Stimulated activated CD8-positive, alpha-beta memory T cell treated with anti-CD3 and anti-CD28 coated beads, Interleukin-12 subunit alpha, Interleukin-12 subunit beta, amount 100 ng/mL, for 4 hours (primary cell): ENCODE measurements around the gene TXNDC11.

Source experiments
- DNase-seq: peaks from one replicate; pipeline ENCODE4 v3.0.0-alpha.2; 2020; ENCODE audit warnings: low read depth

The TXNDC11 gene

DNA sequence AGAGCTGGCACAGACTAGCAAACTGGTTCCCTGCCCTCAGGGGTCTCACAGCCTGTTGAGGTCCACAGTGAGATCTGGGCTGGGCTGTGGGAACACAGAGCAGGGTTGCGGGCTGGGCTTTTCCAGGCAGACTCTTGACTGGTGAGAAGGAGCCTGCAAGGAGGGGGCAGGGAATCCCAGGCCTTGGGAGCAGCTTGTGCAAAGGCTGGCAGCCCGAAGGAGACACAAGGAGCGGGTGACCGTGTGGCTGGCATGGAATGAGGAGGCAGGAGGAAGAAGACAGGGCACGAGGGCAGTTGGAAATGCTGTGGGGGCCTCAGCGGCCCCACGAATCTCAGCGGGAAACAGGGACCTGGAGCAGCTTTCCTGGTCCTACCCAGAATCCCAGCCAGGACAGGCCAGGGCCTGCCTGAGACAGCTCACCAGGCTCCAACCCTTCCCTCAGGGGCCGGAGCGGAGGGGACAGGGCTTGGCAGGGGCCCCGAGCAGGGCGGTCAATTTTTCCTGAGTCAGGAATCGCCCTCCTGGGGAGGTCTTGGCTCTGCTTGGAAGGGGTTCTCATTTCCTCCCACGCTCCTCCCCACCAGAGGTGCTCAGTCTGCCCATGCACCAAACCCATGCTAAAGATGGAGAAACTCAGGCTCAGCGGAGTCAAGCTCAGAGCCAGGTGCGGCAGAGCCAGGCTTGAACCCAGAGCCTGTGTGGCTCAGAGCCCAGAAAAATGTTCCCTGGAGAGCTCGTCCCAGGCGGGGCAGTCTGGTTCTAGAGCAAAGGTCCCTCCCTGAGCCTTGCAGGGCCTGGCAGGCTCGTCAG lies 83.6 kb downstream of the TXNDC11 start:
- DNase-seq: no peak

DNA sequence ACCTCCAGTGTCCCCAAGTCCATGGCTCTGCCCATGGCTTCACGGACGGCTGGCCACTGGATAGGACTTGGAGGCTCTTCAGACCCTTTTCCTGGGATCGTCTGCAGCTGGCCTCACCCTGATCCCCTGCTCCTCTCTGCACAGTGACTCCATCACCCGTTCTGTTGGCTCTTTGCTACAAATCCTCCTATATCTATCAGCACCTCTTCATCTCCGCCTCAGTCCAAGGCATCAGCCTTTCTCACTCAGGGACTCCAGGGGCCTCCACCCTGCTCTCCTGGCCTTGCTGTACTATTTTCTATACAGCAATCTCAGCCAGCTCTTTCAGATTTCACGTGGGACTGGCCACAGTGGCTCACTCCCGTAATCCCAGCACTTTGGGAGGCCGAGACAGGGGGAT lies 85.1 kb downstream of the TXNDC11 start:
- DNase-seq: no peak

DNA sequence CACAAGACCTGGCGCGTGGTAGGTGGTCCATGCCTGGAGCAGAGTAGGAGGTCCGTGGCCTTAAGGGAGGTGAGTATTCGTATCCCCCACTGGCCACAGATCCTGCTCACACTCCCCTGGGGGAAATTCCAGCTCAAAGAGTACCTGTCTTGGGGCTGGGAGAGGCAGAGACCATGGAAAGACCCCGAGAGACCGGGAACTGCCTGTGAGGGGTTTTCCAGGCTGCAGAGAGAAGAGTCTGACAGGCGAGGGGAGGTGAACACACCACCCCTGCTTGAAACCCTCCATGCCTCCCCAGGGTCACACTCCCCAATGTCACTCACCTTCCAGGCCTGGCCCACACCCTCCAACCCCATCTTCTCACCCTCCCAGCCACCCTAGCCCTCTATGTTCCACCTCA lies 87.0 kb downstream of the TXNDC11 start:
- no peak for DNase-seq

DNA sequence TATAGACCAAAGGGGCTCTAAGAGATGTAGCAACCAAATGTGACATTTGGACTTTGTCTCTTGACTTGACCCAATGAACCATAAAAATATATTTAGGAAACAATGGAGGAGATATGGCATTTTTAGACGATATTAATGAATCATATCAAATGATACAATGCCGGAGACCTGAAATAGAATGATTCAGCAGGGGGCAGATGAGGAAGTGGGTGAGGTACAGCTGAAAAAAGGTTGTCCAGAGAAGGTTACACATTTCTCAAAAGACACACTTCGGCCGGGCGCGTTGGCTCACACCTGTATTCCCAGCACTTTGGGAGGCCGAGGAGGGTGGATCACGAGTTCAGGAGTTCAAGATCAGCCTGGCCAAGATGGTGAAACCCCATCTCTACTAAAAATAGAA lies 90.9 kb downstream of the TXNDC11 start:
- DNase-seq: no peak

DNA sequence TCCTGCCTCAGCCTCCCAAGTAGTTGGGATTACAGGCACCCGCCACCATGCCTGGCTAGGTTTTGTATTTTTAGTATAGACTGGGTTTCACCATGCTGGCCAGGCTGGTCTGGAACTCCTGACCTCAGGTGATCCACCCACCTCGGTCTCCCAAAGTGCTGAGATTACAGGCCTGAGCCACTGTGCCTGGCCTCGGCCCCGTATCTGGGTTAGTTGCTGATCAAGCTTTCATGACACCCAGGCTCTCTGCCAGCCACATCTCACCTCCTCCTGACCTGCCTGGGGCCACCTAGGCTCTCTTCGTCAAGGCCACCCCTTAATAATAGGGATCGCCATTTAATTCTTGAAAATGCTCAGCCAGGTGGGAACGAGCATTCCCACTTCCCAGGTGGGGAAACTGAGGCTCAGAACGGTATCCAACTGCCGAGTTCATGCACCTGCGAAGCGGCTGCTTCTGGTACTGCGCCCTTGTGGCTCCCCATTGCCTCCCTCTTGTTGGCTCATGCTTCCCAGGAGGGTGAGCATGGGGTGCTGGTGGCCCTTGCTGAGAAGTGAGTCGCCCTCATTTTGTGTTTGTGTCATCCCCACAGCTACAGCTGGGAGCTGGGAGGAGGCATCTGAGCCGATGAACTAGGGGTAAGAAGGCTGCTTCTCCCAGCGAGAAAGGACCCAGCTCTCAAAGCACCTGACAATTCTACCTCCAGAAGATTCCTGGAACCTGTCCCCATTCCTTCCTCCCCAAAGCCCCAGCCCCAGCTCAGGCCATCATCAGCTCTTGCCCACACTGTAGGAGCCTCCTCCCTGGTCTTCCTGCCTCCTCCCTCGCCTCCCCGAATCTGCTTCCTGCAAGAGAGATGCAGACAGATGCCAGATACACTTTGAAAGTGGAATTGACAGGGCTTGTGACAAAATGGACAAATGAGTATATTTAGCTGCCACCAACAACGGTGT lies 91.7 kb downstream of the TXNDC11 start:
- DNase-seq: no peak

DNA sequence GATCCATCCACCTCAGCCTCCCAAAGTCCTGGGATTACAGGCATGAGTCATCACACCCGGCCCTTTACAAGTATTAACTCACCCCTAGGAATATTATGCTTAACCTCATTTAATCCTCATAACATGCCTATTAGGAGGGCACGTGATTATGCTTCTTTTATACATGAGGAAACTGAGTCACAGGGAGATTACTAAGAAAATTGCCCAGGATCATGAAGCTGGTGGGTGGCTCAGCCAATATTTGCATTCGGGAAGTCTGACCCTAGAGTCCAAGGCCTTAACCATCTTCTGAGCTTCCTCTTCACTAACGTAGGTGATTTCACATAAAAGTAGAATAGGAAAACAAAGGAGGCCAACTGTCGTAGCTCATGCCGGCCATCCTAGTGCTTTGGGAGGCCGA lies 93.4 kb downstream of the TXNDC11 start:
- no peak for DNase-seq

DNA sequence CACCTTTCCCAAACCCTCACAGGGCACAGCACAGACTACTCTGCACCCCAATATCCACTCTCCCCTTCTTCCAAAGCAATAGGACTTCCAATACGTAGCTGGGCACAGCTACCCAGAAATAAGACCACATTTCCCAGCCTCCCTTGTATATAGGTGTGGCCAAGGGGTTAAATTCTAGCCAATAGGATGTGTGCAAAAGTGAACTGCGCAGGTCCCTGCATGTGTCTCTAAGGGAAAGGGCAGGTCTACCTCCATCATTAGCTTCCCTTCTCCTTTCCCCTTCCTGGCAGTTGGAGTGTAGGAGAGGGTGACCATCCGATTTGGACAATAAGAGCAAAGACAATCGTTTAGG lies 99.9 kb downstream of the TXNDC11 start:
- no peak for DNase-seq

DNA sequence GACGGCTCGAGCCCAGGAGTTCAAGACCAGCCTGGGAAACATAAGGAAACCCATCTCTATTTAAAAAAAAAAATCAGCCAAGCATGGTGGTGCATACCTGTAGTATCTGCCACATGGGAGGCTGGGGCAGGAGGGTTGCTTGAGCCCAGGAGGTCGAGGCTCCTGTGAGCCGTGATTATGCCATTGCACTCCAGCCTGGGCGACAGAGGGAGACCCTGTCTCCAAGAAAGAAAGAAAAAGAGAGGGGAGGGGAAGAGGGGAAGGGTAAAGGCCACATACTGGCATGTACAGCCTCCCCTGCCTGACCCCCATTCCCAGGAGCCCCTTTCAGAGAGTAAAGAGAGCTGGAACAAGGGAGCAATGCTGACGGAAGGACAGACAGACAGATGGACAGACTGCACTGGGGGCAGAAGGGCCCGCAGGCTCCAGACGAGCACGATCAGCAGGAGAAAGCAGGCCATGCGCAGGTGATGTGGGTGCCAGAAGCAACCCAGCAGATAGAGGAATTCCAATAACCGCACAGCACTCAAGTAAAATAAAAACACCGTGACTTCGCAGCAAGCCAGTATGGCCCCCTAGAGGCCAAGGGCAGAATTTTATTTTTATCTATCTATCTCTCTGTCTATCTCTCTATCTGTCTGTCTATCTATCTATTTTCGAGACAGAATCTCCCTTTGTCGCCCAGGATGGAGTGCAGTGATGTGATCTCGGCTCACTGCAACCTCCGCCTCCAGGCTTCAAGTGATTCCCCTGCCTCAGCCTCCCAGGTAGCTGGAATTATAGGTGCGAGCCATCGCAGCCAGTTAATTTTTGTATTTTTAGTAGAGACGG lies 101.5 kb downstream of the TXNDC11 start:
- DNase-seq: no peak

DNA sequence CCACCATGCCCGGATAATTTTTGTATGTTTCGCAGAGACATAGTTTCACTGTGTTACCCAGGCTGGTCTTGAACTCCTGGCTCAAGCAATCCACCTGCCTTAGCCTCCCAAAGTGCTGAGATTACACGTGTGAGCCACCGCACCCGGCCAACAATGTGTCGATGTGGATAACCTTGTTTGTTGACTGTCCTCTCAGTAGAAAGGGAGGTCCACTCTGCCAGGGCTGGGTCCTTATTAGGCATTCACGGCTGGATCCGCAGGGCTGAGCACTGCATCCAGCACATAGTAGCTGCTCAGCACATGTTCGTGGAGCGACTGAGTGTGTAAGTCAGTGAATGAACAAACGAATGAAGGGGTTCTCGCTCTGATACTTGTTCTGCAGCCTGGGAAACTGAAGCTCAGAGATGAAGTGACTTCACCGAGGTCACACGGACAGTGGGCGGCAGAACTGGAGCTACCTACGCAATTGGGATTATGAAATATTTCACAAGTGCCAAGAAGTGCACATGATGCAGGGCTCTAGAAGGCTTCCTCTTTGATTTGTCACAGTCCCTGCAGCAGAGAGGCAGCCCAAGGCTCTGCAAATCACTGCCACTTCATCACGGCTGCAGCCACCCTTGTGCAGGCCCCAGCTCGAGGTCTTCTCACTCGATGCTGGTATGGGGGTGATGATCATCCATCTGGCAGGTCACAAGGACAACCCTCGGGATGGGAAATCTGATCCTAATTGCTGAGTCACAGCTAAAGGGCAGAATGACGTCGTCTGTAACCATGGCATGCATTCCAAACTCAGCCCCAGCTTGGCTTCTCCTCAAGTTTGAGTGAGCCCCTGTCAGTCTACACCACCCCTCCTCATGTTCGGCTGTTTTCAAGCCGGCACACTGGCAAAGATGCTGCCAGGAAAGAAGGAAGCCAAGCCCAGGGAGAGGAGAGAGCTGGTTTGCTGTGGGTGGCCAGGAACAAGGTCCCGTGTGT lies 102.4 kb downstream of the TXNDC11 start:
- no peak for DNase-seq

DNA sequence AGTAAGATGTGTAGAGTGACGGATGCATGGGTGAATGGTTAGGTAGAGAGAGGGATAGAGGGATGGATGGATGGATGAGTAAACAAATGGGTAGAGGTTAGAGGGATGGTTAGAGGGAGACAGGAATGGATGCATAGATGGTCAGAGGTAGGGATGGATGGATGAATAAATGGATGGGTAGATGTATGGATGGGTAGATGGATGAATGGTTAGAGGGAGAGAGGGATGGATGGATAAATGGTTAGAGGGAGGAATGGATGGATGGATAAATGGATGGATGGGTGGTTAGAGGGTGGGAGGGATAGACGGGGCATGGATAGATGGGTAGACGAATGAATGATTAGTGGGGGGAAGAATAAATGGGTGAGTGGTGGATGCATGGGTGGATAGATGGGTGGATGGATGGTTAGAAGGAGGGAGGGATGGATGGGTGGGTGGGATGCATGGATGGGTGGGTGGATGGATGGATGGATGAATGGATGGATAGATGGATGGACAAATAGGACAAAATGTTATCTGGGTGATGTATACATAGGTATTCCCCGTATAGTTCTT lies 103.6 kb downstream of the TXNDC11 start:
- DNase-seq: no peak

DNA sequence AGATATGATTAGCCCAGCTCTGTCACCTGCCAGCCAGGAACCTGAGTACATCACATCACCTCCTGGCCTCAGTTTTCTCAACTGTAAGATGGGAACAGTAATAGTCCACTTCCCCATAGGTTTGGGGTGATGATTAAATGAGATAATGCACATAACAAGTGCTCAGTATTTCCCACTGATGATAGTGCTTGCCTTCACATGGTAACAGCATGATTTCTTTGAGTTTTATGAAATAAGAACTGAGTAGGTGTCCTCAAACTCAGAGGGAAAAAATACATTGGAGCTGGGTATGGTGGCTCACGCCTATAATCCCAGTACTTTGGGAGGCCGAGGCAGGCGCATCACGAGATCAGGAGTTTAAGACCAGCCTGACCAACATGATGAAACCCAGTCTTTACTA lies 104.5 kb downstream of the TXNDC11 start:
- DNase-seq: no peak

DNA sequence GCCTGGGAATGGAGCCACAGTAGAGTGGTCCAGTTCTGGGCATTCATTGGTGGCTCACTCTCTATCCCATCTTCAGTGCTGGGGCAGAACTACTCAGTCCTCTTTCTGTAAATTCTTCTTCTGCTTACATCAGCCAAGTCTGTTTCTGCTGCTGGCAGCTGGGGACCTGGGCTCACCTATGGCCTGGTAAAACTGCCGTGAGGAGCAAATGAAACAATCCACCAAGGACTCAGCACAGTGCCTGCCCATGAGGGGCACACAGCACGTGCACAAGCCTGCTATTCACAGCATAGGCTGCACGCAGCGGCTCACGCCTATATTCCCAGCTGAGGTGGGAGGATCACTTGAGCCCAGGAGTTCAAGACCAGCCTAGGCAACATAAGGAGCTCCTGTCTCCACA lies 105.3 kb downstream of the TXNDC11 start:
- no peak for DNase-seq

DNA sequence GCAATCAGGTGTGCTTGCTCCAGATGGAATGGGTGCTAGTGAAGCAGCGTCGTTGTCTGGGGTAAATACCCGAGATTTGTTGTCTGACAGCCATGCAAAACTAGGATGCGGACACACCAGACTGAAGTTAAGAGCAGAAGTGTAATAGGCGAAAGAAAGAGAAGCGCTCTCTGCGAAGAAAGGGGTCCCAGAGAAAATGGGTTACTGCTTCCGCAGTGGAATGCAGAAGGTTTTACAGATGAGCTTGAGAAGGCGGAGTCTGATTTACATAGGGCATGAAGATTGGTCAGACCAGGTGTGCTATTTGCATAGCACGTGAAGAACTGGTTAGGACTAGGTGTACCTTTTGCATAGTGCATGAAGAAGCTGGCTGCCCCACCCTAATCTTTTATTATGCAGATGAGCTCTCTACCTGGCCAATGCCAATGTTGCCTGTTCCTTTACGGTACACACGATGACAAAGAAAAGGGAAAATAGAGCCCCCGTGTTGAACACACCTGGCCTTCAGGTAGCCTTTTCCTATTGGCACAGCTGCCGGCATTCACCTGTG lies 106.4 kb downstream of the TXNDC11 start:
- DNase-seq: no peak

DNA sequence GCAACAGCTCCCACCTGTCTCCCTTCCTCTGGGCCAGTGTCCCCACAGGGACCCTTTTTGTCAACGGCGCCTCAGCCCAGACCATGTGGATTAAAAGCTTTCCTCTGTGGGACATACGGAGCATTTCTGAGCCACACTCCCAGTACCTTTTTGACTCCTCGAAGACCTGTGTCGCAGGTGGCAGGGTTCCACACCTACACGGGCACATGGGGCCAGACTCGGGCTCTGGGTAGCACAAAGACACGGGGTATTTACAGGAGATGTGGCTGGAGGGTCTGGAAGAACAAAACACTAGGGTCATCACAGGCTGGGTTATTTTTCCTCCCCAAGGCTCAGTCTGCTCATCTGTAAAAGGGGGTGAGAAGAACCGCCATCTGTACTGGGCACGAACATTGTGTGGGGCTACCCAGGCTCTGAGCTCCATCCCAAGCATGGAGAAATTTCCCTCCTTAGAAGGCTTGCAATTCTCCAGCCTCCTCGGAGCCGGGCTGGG lies 106.9 kb downstream of the TXNDC11 start:
- no peak for DNase-seq

DNA sequence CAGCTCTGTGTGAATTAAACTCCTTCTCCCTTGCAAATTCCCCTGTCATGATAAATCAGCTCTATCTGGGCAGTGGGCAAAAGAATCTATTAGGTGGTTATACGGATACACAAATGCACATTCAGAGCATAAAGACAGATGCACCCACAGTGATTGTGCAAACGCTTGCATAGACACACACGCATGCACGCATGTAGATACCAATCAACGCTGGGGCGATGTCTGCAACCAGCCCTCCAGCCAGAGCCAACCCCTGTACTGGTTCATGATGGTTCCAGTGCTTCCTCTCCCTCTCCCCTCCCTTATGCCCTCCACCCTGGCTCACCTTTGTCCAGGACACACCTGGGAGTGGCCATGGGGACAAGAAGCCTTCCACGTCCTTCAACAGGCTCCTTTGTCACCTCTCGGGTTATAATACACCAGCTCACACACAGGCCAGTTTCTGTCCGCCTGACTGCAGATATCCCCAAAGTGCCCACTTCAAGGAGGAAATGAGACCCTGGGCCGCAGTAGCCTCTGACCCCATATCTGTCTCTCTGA lies 107.5 kb downstream of the TXNDC11 start:
- DNase-seq: no peak

DNA sequence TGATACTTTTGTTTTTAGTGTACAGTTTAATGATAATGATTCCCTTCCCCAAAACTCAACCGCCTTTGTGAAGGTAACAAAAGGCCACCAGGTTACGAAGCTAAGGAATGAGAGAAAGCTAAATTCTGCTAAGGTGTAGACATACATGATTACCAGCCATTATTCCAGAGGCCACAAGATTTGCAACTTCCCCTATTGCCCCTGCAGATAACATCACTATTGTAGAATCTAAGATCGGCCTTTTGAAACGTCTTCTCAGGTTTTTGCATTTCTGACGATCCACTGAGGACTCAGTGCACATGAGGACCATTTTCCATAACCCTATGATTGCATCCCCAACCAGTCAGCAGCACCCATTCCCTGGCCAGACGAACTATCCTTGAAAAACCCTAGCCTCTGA lies 108.3 kb downstream of the TXNDC11 start:
- no peak for DNase-seq

DNA sequence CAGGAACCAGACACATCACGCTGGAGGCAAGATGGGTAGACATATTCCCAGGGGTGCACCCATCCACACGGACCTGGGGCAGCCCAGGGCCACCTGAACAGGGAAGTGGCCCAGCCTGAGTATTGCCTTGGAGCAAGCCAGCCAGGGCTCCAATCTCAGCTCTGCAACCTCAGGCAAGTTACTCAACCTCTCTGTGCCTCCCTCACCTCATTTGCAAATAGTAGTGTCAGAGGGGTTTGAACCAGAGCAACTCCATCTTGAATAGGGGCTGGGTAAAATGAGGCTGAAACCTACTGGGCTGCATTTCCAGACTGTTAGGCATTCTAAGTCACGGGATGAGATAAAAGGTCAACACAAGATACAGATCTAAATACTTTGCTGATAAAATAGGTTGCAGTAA lies 109.5 kb downstream of the TXNDC11 start:
- DNase-seq: no peak

DNA sequence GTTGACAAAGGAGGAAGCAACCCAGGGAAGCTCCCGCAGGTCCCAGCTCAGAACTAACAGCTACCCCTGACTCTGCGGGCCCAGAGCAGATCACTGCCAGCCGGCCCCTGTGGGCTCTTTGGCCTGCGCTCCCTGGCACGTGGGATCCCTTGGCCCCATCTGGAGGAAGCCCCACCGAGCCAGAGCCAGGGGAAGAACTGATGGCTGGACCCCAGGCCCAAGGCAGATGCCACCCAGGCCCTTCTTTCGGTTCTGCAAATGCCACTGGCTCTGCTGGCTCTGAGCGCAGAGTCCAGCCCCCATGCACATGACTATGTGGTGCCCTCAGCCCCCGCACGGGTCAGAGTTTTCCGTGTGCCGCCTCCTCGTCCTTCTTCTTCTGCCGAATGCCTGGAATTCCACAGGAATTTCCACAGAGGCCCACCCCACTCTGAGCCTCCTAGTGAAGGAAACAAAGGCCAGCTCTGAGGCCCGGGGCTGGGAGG lies 110.2 kb downstream of the TXNDC11 start:
- DNase-seq: no peak

DNA sequence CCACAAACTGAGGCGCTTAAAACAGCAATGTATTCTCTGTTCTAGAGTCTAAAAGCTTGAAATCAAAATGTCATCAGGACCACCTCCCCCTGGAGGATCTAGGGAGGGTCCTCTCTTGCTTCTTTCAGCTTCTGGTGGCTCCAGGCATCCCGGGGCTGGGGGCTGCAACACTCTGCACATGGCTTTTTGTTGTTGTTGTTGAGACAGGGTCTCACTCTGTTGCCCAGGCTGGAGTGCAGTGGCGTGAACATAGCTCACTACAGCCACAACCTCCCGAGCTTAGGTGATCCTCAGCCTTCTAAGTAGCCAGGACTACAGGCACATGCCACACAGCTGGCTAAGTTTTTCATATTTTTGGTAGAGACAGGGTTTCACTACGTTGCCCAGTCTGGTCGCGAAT lies 111.4 kb downstream of the TXNDC11 start:
- DNase-seq: no peak

DNA sequence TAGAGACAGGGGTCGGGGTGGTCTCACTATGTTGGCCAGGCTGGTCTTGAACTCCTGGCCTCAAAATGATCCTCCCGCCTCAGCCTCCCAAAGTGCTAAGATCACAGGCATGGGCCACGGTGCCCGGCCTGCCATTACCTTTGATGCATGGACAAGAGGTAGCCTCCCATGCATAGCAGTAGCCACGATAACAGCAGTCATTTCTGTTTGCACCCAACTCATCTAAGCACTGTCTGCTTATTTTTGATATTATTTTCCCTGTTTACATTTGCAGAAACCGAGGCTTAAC lies 111.9 kb downstream of the TXNDC11 start:
- DNase-seq: no peak
